GM19455 (cell line): ENCODE measurements around the gene BRI3BP.
"Not testable (repeated sequence)": the region's sequence is repeated elsewhere in the genome, so short reads cannot be mapped to it uniquely, and the experiment has no call there.

ENCODE experiments used
- ATAC-seq: cut with Tn5 transposase; IDR thresholded peaks from one replicate; pipeline ENCODE4 v1.9.1; 2021; ENCODE audit not compliant: unreplicated experiment

Gene BRI3BP

GRCh38 chr12:125065021-125065918 is 71.8 kb downstream of the BRI3BP start, which contains the start of gene AACS:
TSS of gene AACS (plus strand) at chr12:125065435. CDS start at chr12:125065585, 150 bp downstream.
- peak; percentile 94 for ATAC-seq

DNA sequence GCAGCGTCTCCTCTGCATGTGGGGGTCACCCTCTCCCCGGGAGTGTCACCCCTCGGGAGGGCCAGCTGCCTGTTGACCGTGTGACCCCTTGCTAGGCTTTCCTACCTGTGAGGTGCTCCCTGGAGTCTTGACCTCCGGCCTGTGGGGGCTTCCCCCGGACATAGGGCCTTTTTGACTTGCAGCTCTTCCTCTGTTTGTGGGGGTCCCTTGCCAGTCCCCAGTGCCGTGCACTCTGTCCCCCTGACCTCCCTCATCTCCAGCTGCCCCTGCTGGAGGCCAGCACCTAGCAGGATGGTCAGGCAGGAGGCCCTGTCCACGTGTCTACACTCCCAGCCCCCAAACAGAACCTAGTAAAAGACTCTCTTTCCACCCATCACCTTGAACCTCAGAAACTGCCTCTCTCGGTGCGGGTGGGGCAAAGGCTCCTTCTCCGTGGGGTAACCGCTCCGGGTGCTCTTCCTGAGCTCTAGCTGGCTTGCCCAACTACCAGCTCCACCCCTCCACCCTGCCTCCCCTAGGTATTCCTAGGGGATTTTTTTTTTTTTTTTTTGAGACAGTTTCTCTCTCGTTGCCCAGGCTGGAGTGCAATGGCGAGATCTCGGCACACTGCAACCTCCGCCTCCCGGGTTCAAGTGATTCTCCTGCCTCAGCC is 72.6 kb downstream of the BRI3BP start:
- no peak for ATAC-seq

DNA sequence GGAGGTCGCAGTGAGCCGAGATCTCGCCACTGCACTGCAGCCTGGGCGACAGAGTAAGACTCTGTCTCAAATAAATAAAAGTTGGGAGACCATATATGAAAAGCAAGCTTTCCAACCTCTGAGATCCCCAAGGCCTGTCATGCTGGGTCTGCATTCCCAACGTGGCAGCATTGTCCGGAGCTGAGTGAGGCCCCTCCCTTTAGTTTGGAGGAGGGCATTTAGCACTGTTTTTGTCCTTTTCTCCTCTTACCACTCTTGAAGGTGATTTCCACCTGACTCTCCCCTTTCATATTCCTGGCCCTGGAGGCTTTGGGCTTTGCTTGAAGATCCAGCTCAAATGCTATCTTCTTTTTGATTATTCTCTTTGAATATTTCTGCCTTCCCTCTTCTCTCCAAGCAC is 74.9 kb downstream of the BRI3BP start:
- no peak for ATAC-seq

DNA sequence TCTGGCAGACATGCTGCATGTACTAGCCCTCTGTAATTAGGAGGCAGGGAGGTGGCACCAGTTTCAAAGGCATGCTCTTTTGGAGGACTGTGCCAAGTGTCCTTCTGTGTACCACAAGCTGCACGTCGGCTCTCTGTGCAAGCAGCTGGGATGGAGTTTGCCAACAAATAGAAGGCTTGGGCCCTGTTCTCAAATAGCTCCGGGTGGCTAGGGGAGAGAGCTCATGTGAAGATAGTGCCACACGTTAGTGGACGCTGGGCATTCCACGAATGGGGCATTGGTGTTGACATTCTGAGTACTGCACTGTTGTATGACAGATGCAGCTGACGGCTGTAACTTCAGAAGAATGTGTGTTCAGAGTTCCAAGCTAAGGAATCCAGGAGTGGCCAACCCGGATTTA is 76.2 kb downstream of the BRI3BP start:
- no peak for ATAC-seq

- no peak for ATAC-seq
These were observed 76.7 kb downstream of the BRI3BP start for GRCh38 chr12:125070112-125070511.

- no peak for ATAC-seq
These were observed 77.4 kb downstream of the BRI3BP start for GRCh38 chr12:125070661-125071390.

DNA sequence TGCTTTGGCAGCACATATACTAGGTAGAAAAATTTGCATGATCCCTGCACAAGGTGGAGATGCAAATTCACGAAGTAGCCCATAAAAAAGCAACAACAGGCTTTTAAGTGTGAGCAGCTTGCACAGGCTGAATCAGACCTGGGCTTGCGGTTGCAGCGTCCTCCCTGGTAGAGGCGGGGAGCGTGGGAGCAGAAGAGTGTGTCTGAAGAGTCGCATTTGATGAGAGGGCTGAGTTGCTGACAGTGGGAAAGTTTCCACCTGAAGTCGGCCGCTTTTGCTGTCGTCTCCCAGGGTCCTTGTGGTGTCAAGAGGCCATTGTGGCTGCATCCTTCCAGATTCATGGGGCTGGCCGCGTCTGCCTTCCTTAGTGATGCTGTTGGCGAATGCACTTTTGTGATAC is 78.0 kb downstream of the BRI3BP start:
- no peak for ATAC-seq

- ATAC-seq = no peak
These were observed 79.1 kb downstream of the BRI3BP start for GRCh38 chr12:125072496-125072895.

GRCh38 chr12:125074294-125074693 is 80.8 kb downstream of the BRI3BP start:
- not testable (repeated sequence) for ATAC-seq

DNA sequence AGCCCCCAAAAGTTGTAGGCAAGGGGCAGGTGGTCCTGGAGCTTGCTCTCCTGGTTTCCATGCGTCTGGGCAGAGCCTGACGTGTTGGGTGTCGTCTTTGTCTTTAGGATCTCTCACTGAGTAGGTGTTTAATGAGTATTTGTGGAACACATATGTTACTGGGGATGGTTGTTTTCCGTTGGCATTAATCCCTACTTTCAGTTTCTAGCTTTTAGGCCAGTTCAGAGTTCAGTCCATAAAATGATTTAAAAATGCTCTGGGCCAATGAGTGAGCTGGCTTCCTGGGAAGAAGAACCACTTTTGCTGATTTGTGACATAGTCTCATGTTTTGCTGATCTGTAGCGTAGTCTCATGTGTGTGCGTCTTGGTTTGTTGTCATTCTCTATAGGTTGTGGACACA is 82.7 kb downstream of the BRI3BP start:
- ATAC-seq = no peak

GRCh38 chr12:125079084-125079483 is 85.6 kb downstream of the BRI3BP start:
- no peak for ATAC-seq

DNA sequence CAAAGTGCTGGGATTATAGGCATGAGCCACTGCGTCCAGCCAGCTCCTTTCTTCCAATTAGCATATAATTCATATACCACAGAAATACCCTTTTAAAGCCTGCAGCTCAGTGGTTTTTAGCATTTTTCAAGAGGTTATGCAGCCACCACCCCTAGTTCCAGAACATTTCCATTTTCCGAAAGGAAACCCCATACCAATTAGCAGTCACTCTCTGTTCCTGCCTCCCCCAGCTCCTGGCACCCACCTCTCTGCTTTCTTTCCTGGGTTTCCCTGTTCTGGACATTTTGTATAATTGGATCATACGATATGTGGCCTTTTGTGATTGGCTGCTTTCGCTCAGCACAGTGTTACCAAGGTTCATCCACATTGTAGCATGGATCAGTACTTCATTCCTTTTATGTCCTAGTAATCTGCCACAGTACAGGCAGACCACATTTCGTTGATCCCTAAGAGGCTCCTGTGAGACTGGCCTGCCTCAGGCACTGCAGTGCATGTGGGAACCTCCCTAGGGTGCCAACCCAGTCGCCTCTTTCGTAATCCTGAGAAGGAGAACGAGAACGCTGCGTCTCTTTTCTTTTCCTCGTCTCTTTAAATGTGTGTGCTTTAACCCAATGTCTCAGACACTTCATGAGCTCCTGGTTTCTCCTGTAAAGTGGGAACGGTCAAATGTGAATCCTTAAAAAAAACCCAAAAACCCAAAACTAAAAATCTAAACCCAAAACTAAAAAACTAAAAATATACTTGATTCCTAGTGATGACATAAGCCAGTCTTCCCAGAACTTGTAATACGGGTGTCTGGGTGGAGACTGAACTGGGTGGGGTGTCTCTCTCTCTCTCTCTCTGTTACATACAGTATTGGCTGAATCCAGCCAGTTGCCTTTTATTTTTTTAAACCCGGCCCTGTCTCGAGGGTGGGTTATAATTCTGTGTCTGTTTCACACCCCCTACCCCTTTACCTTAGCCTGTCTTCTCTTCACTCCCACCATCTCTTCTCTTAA is 86.5 kb downstream of the BRI3BP start:
- no peak for ATAC-seq
